HG03175 (cell line): Measurements from ENCODE around the gene PEAK3.

Experiments
- ATAC-seq: cut with Tn5 transposase; IDR thresholded peaks from one replicate; pipeline ENCODE4 v1.9.1; 2021; ENCODE audit warnings: mild to moderate bottlenecking, moderate library complexity; ENCODE audit not compliant: unreplicated experiment

The PEAK3 gene

DNA sequence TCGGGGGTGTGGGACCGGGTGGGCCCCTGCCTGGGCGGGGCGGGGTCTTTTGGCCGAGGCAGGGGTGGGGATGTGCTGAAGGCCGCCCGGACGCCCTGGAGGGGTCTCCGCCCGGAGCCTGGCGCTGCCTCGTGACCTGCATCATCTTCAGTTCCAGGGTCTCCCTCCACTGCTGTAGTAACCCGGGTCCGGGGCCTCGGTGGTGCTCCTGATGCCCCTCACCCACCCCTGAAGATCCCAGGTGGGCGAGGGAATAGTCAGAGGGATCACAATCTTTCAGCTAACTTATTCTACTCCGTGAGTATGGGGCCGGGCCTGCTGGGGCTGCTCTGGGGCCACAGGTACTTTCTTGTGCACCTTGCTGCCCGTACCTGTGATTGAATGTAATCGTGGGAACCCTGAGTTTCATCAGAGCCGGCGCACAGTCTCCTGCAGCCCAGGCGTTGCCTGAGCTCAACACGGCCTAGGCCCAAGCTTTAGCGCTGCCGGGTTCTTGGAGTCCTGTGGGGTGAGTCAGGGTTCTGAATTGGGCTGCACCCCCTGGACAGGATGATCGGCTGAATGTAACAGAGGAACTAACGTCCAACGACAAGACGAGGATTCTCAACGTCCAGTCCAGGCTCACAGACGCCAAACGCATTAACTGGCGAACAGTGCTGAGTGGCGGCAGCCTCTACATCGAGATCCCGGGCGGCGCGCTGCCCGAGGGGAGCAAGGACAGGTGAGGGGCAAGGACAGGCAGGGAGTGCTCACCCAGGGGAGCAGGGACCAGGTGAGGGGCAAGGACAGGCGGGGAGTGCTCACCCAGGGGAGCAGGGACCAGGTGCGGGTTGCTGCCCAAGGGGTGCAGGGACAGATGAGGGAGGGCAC, 10.5 kb downstream of the PEAK3 start:
- no peak for ATAC-seq

- ATAC-seq = no peak
Observed at GRCh38 chr19:2270423-2271233, 11.3 kb downstream of the PEAK3 start.

DNA sequence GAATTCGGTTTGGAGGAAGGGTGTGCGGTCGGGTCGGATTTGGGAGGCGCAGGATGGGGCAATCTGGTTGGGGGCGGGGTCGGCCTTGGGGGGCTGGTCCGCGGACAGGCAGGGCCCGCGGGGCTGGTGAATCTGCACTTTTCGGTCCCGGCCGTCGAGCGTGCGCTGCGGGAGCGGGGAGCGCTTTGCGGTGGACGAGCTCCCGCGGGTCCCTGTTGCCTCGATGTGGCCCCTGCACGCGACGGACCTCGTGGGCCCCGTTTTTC, 11.9 kb downstream of the PEAK3 start:
- no peak for ATAC-seq

GRCh38 chr19:2269244-2270156, 12.5 kb downstream of the PEAK3 start:
- peak; percentile 67 for ATAC-seq

DNA sequence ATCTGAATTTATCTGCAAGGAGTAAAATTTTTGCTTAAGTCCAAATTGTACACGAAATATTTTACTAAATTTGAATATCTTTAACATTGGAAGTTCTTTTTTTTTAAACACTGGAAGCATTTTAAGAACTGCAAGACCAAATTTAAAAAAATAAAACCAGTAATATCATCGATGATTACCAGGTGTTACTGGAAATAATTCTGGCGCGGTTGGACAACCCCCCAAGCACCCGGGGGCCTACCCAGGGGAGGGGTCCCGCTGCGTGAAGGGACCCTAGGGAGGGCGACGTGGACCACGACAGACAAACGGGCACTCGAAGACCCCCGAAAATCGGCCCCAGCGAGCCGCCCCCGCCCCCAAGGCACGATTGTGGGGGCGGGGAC, 13.1 kb downstream of the PEAK3 start:
- no peak for ATAC-seq

- ATAC-seq = no peak
Observed at GRCh38 chr19:2268480-2268830, 13.5 kb downstream of the PEAK3 start.

GRCh38 chr19:2266183-2266993, 15.6 kb downstream of the PEAK3 start:
- no peak for ATAC-seq

GRCh38 chr19:2261438-2262172, 20.4 kb downstream of the PEAK3 start:
- no peak for ATAC-seq

GRCh38 chr19:2260341-2260805, 21.6 kb downstream of the PEAK3 start:
- no peak for ATAC-seq

DNA sequence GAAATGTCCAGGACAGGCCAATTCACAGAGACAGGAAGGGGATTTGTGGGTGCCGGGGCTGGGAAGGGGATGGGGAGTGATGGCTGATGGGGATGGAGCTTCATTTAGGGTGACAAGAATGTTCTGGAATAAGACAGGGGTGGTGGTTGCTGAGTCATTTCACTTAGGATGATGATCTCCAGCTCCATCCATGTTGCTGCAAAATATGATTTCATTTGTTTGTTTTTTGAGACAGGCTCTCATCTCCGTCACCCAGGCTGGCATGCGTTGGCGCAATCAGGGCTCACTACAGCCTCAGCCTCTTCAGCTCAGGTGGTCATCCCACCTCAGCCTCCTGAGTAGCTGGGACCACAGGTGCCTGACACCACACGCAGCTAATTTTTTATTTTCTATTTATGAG, 22.6 kb downstream of the PEAK3 start:
- no peak for ATAC-seq

- no peak for ATAC-seq
Observed at GRCh38 chr19:2255982-2256685, 25.8 kb downstream of the PEAK3 start, which contains the start of gene JSRP1. Gene JSRP1, minus strand, starts transcription at chr19:2256417. Its CDS starts 1,103 bp downstream, at chr19:2255314.

- ATAC-seq = no peak
Observed at GRCh38 chr19:2255112-2255845, 26.7 kb downstream of the PEAK3 start.

GRCh38 chr19:2254064-2254872, 27.7 kb downstream of the PEAK3 start:
- ATAC-seq = no peak

- ATAC-seq = no peak
Observed at GRCh38 chr19:2253106-2254063, 28.6 kb downstream of the PEAK3 start.

- no peak for ATAC-seq
Observed at GRCh38 chr19:2252797-2253105, 29.2 kb downstream of the PEAK3 start.

- no peak for ATAC-seq
Observed at GRCh38 chr19:2252055-2252796, 29.7 kb downstream of the PEAK3 start.
